Measurements from ENCODE around the gene PRKD1. TPM values are rescaled to one million over a fixed set of nuclear protein-coding genes. Genes with fewer than 3 reads are reported as not detected.

Gene PRKD1
- total RNA-seq, 1 experiment from 2014 or later = not detected

- CTCF ChIA-PET = no interaction called here
- Histone ChIP-seq H3K79me2 (ENCODE audit: insufficient read depth, low read length) (no peaks in the 10 kb centered on the region), H3K9me2 (ENCODE audit: insufficient read depth) (no peaks in the 10 kb centered on the region), H3K27me3 (ENCODE audit: insufficient read depth, low read length) (no peaks in the 10 kb centered on the region), H3K9ac (ENCODE audit: low read length) (no peak overlapping the region), H3K4me1 (ENCODE audit: control insufficient read depth in 1 of 2, insufficient read depth in 2 of 2, low read length in 2 of 2) (no peaks in the 10 kb centered on the region), H3K4me3 (replicated peaks in 1 of 2; ENCODE audit: low read depth in 1 of 2, low read length in 2 of 2) (no peak overlapping the region), H3K27ac (ENCODE audit: low read depth, low read length) (no peak overlapping the region), H4K20me1 (ENCODE audit: insufficient read depth) (no peaks in the 10 kb centered on the region), H3K36me3 (ENCODE audit: control insufficient read depth in 1 of 2, insufficient read depth in 2 of 2, low read length in 2 of 2) (no peaks in the 10 kb centered on the region), H2AFZ (ENCODE audit: low read depth, low read length, poor library complexity, severe bottlenecking) (no peak overlapping the region), H3K4me2 (ENCODE audit: low read length) (no peak overlapping the region), H3K9me3 (ENCODE audit: control insufficient read depth in 1 of 2, insufficient read depth in 1 of 2, low read depth in 1 of 2, low read length in 2 of 2) (peaks cover 7 to 39% of the 10 kb centered on the region in 2 experiments; a peak in 2 of 4 replicates)
- RAD21 ChIA-PET (ENCODE audit: low non-redundant PET in 1 of 2, low total read pairs in 2 of 2, uncharacterized antibody in 2 of 2, unreplicated experiment in 2 of 2) = no interaction called here
- TF ChIP-seq TCF7L2 (IDR thresholded peaks at IDR 0.05; ENCODE audit: borderline replicate concordance, extremely low read depth, insufficient read depth, insufficient read length) (no peak), FOSL1 (IDR thresholded peaks at IDR 0.05; ENCODE audit: low read depth) (no peak), YY1 (IDR thresholded peaks at IDR 0.05; ENCODE audit: extremely low read depth, insufficient replicate concordance, low read depth, low read length) (no peak), SRF (IDR thresholded peaks at IDR 0.05; ENCODE audit: low read depth) (no peak), JUND (IDR thresholded peaks at IDR 0.05) (no peak), POLR2AphosphoS5 (IDR thresholded peaks at IDR 0.05; ENCODE audit: low read depth, low read length) (no peak), ELF1 (IDR thresholded peaks at IDR 0.05; ENCODE audit: borderline replicate concordance, low read depth) (no peak), SP1 (IDR thresholded peaks at IDR 0.05; ENCODE audit: low read depth) (no peak), MAX (IDR thresholded peaks at IDR 0.05) (no peak), CEBPB (IDR thresholded peaks at IDR 0.05; ENCODE audit: low read depth) (no peak), CTCF (IDR thresholded peaks at IDR 0.05 in 2 of 3, conservative IDR thresholded peaks at IDR 0.05 in 1 of 3; ENCODE audit: borderline replicate concordance in 1 of 3, insufficient read depth in 1 of 3, low read depth in 2 of 3, low read length in 2 of 3) (no peak), ZBTB33 (IDR thresholded peaks at IDR 0.05; ENCODE audit: extremely low read depth, insufficient replicate concordance, low read length) (no peak), ZFX (IDR thresholded peaks at IDR 0.05) (no peak), SIN3A (IDR thresholded peaks at IDR 0.05; ENCODE audit: low read depth) (no peak), REST (IDR thresholded peaks at IDR 0.05; ENCODE audit: low read depth) (no peak), EGR1 (IDR thresholded peaks at IDR 0.05; ENCODE audit: low read depth) (no peak)
- ATAC-seq (no peak), DNase-seq (ENCODE audit: low read depth, low spot score) (no peak)
- POLR2A ChIA-PET = no interaction called here
- BruUV-seq (replicated peaks) = no TSS peak
- intact Hi-C loops (cut with micrococcal nuclease) = no loop called here
Observed at GRCh38 chr14:29587761-29588470, 339.7 kb downstream of the PRKD1 start.

Measured in HCT116 (cell line).